ENCODE data around the gene KCNK3.

KCNK3 gene

GRCh38 chr2:26691881-26692278, 642 bp upstream of the KCNK3 start:
- DNase-seq: no peak

DNA sequence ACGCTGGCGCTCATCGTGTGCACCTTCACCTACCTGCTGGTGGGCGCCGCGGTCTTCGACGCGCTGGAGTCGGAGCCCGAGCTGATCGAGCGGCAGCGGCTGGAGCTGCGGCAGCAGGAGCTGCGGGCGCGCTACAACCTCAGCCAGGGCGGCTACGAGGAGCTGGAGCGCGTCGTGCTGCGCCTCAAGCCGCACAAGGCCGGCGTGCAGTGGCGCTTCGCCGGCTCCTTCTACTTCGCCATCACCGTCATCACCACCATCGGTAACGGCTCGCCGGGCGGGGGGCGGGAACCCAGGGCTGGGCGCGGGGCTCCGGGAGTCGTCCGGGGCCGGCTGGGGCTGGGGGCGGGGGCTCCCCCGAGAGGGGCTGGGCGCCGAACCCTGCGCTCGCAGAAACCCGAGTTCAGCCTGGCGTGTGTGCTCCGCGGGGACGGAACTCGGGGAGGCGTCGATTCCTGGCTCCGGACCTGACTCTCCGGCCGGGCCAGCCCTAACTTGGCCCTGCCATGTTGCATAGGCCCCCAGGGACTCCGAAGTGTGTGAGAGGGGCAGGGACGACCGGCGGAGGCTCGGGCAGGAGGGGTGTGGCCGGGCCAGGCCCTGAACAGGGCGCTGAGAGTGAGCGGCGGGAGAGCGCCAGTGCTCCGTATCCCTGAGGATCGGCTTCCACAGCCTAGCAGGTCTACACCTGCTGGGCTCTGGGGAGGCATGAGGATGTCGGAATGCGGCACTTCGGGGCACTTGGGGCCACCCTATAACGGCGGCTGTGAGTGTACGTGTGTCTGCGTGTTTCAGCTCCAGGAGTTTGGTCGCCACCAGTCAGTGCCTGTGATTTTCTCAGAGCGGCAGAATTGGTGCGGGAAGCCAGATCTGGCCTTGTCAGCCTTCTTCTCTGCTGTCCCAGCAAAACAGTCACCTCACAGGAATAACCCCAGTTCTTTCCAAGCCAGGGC, 651 bp downstream of the KCNK3 start:
- peak in 1 of 2 experiments; percentile 19 for DNase-seq

DNA sequence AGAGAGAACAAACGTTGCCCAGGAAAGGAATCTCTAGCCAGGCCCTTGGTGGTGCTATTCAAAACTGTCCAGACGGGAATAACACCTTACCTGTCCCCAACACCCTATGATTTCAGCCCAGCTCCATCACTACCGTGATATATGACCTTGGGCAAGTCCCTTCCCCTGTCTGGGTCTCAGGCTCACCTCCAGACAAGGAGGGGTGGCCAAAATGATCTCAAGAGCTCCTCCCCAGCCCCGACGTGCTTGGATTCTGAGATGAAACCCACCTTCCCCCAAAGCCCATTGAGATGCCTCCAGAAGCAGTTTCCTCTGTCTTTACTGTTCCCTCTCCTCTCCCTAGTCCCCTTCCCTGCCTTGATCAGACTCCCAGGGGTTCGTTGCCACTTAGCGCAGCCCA, 1.5 kb downstream of the KCNK3 start:
- DNase-seq: no peak

GRCh38 chr2:26696351-26696816, 3.9 kb downstream of the KCNK3 start:
- DNase-seq: peak; percentile 90 to 97

GRCh38 chr2:26697425-26697824, 4.9 kb downstream of the KCNK3 start:
- no peak for DNase-seq

- no peak for DNase-seq
Measured at GRCh38 chr2:26699295-26699694, 6.8 kb downstream of the KCNK3 start.

- DNase-seq: no peak
Measured at GRCh38 chr2:26700078-26700477, 7.6 kb downstream of the KCNK3 start.

GRCh38 chr2:26701596-26701995, 9.1 kb downstream of the KCNK3 start:
- DNase-seq: no peak

GRCh38 chr2:26702025-26702424, 9.5 kb downstream of the KCNK3 start:
- DNase-seq: no peak

DNA sequence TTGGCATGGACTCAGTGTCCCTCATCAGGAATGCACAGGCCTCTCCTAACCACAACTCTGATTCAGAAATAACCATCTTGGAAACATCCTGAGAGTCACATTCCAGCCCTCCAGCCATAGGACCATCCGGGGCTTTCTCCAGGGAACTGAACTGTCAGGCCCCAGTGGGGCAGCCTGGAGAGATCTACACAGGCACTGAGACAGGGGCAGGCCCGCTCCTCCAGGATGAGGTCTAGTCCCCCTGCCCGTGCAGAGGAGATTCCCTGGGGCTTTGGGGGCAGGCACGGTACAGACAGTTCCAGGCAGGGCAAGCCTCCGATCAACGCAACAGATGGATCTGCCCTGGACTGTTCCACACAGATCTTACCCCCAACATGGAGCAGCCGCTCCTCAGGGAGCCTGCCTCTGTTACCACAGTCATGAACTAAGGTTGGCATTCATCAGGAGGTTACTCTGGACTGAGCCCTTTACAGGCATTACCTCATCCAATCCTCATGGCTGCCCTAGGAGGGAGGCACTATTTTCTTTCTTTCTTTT, 12.0 kb downstream of the KCNK3 start:
- no peak for DNase-seq

- DNase-seq: no peak
Measured at GRCh38 chr2:26705126-26705525, 12.6 kb downstream of the KCNK3 start.

GRCh38 chr2:26706093-26706492, 13.6 kb downstream of the KCNK3 start:
- DNase-seq: no peak

- no peak for DNase-seq
Measured at GRCh38 chr2:26706616-26707473, 14.3 kb downstream of the KCNK3 start.

- DNase-seq: no peak
Measured at GRCh38 chr2:26707747-26708146, 15.2 kb downstream of the KCNK3 start.

DNA sequence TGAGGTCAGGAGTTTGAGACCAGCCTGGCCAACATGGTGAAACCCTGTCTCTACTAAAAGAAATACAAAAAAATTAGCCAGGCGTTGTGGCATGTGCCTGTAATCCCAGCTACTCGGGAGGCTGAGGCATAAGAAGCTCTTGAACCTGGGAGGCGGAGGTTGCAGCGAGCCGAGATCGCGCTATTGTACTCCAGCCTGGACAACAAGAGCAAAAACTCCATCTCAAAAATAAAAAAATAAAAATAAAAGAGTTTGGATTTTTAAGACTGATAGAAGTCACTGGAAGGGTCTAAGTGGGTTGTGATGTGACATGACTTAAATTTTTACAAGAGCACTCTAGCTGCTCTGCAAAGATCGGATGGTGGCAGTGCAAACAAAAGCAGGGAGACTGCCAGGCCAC, 15.9 kb downstream of the KCNK3 start:
- no peak for DNase-seq

DNA sequence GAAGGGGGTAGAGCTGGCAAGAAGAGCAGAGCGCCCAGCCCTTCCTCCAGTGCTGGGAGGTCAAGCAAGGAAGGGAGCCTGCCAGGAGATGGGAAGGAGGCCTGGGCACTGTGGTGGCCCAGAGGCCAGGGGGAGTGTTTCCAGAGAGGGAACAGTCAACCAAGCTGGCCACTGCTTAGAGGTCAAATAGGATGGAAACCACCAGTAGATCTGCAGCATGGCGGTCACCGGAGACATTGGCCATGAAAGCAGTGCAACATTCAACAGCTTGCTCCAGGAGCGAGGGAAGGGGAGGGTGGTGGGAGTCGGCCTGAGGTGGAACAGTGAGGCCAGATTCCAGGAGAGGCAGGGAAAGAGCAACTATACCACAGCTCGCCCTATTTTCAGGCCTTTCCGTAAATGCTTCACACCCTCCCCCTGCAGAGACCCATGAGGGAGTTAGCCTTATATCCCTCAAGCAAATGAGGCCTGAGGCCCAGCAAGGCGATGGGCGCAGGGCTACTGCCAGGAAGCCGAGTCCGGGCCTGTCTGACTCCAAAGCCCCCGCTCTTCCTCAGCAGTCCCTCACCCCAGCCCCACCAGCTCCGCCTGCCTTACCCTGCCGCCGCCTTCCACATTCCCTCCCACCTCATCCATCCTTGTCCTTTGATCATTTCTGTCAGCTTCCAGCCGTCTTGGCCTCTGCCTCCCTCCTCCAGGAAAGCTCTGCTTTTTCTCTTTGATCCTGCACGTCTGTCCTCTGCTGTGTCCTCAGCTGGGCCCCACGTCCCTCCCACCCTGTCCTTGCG, 17.0 kb downstream of the KCNK3 start:
- no peak for DNase-seq

DNA sequence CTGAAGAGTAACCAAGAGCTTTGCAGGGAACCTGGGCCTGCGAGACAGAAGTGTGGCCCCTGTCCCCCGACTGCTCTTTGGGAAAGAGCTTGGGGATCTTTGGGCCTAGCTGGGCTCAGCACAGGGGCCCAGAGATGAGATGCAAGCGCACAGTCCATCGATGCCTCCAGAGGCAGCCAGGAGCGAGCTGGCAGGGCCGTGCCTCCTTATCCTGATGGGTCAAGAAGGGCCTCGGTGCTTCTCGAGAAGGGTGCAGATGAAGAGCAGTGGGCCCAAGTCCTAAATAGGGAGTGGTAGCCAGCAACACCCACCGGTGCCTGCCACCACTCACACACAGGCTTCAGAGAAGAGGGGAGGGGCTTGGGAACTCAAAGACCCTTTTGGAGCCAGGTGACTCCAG, 17.6 kb downstream of the KCNK3 start:
- DNase-seq: no peak

DNA sequence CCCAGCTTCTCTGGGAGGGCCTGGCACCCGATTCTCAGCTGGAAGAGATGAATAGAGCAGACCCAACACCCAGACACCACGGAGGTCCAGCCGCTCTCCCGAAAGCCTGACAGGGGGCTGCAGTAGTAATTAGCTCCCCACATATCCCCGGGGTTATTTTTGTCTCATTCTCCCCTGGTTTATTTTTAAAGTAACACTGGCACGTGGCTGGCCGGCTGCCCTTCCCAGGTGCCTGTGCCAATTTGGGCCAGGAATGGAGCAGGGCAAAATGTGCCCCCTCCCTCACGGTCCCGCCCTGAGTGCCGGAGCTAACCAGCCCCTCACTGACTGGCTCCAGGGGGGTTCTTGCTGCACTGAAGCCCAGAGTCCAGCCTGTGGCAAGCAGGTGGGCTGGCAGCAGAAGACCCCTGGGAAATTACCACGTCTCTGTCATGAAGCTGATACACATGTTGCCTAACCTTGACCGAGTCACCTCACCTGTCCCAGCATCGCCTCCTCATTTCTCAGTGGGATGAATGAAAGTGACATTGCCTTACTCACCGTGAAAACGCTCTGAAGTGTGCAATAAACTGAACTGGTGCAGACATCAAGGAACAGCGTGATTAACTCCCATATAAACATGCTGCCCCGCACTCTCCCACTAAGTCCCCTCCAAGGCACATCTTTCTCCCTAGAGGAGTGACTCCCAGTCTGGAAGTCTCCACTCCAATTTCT, 18.4 kb downstream of the KCNK3 start:
- no peak for DNase-seq

DNA sequence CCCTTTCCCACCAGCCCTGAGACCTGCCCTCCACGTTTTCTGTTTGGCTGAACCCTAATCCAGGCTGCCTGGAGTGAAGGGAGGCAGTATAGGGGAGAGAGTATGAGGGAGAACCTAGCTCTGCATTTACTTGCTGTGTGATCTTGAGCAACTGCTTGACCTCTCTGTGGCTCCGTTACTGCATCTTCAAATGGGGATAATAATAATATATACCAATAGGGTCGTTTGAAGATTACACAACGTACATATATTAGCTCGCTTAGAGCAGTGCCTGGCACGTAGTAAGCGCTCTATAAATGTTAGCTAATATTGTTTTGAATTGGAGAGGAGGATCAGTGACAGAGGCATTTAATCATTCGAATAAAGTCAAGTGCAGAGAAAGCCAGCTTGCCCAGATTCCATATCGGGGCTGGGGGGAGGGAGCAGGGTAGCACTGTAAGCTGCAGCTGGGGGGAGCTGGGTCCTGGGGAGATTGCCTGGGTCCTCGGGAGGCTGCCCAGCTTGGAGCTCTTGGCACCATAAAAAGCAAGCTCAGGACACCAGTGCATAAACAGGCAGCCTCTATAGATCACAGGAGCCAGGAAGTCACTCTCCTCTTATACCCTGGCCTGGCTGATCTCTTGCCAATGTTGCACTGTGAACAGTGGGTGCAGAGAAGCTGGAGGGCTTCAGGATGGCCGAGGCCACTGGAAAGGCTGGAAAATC, 19.1 kb downstream of the KCNK3 start:
- DNase-seq: no peak

DNA sequence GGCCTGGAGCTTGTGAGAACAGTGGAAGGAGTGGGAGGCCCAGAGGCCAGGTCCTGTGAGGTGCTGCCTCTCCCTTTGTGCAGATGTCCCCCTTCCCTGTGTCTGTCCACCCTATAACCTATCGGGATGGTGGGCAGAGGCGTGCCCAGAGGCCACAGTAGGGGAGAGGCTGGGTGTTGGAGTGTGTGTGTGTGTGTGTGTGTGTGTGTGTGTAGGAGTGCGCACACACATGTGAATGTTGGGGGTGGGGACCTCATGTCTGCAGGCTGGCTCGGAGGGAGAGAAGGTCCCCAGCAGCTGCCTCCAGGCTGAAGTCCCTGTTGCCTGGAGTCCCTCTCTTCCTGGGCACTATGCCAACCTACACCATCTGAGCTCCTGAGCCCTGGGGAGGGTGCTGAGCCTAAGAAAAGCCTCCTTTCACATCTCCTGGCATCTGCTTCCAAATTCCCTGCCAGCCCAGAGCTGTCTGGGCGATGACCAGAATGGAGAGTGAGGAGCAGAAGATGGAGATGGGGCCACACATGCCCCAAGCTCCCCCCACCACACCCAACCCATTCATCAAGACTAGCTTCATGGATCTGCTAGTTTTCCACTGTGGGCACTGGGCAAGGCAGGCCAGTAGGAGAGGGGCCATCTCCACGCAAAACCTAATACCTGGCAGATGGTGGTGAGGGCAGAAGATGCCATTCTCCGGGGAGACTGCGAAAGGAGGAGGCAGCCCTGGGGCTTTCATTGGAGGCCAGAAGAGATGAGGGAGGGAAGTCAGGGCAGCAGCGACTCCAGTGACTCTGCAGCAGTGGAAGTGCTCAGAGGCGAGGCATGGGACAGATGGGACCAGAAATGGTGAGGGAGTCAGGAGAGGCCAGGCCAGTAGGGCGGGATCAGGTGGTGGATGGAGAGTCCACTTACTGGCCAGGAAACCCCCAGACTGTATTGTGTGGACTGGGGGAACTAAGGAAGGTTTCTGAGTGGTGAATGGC, 20.3 kb downstream of the KCNK3 start:
- DNase-seq: peak in 1 of 2 experiments; percentile 45
